ENCODE results near the gene CEP126.

The CEP126 gene

GRCh38 chr11:101996111-101996510 is 81.3 kb downstream of the CEP126 start:
- no peaks in the 10 kb centered on the region for H3K27me3 ChIP-seq (ENCODE audit: control insufficient read depth, insufficient read depth, low read length)
- no peak for TF ChIP-seq CTCF (IDR thresholded peaks at IDR 0.05)
- no peak overlapping the region for H3K27ac ChIP-seq
- no peaks in the 10 kb centered on the region for H3K79me2 ChIP-seq
- H3K4me2 ChIP-seq (ENCODE audit: low read length): no peak overlapping the region
- H3K9me3 ChIP-seq (ENCODE audit: control insufficient read depth, low read length): no peaks in the 10 kb centered on the region
- H3K9ac ChIP-seq: no peak overlapping the region
- H3K36me3 ChIP-seq (ENCODE audit: control insufficient read depth, insufficient read depth, low read length): no peaks in the 10 kb centered on the region
- no peak overlapping the region for H2AFZ ChIP-seq
- H3K4me3 ChIP-seq (ENCODE audit: low read depth, low read length): no peak overlapping the region
- no peaks in the 10 kb centered on the region for H3K4me1 ChIP-seq

GRCh38 chr11:102001657-102002338 is 87.0 kb downstream of the CEP126 start:
- Histone ChIP-seq H3K27me3 (ENCODE audit: control insufficient read depth, insufficient read depth, low read length) (no peaks in the 10 kb centered on the region), H3K36me3 (ENCODE audit: control insufficient read depth, insufficient read depth, low read length) (no peaks in the 10 kb centered on the region), H3K9ac (no peak overlapping the region), H3K27ac (no peak overlapping the region), H3K9me3 (ENCODE audit: control insufficient read depth, low read length) (no peaks in the 10 kb centered on the region), H3K4me2 (ENCODE audit: low read length) (no peak overlapping the region), H2AFZ (no peak overlapping the region), H3K79me2 (no peaks in the 10 kb centered on the region), H3K4me3 (ENCODE audit: low read depth, low read length) (no peak overlapping the region), H3K4me1 (no peaks in the 10 kb centered on the region)
- no peak for TF ChIP-seq CTCF (IDR thresholded peaks at IDR 0.05)

DNA sequence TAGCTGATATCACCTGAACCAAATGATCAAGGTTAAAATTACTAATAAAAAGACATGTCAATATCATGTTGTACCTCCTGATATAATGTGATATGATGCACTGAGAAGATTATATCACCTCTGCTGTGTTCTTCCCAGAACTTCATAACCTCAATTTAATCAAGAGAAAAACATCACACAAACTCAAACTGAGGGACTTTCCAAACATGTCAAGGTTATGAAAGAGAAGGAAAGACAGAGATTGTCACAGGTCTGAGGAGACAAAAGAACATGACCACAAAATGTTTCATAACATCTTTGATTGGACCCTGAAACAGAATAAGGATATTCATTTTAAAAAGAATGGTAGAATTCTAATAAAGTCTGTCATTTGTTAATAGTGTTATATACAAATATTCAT is 89.4 kb downstream of the CEP126 start:
- no peak for TF ChIP-seq CTCF (IDR thresholded peaks at IDR 0.05)
- Histone ChIP-seq H3K4me1 (no peaks in the 10 kb centered on the region), H3K4me2 (ENCODE audit: low read length) (no peak overlapping the region), H3K79me2 (no peaks in the 10 kb centered on the region), H3K4me3 (ENCODE audit: low read depth, low read length) (no peak overlapping the region), H3K9me3 (ENCODE audit: control insufficient read depth, low read length) (no peaks in the 10 kb centered on the region), H3K9ac (no peak overlapping the region), H3K27me3 (ENCODE audit: control insufficient read depth, insufficient read depth, low read length) (no peaks in the 10 kb centered on the region), H2AFZ (no peak overlapping the region), H3K36me3 (ENCODE audit: control insufficient read depth, insufficient read depth, low read length) (no peaks in the 10 kb centered on the region), H3K27ac (no peak overlapping the region)

DNA sequence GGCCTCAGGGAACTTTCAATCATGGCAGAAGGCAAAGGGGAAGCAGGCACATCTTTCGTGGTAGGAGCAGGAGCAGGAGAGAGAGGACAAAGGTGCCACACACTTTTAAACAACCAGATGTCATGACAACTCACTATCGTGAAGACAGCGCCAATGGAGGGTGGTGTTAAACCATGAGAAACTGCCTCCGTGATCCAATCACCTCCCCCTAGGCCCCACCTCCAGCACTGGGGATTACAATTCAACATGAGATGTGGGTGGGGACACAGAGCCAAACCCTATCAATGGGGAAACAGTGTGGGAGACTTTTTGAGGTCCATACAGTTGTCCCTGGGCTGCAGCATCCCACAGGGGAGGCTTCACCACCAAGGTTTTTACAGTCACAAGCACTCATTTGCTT is 90.5 kb downstream of the CEP126 start:
- H3K36me3 ChIP-seq (ENCODE audit: control insufficient read depth, insufficient read depth, low read length): no peaks in the 10 kb centered on the region
- no peak overlapping the region for H3K9ac ChIP-seq
- H3K27ac ChIP-seq: no peak overlapping the region
- H3K4me2 ChIP-seq (ENCODE audit: low read length): no peak overlapping the region
- H3K4me1 ChIP-seq: no peaks in the 10 kb centered on the region
- H2AFZ ChIP-seq: no peak overlapping the region
- H3K79me2 ChIP-seq: no peaks in the 10 kb centered on the region
- no peaks in the 10 kb centered on the region for H3K27me3 ChIP-seq (ENCODE audit: control insufficient read depth, insufficient read depth, low read length)
- no peak for TF ChIP-seq CTCF (IDR thresholded peaks at IDR 0.05)
- H3K4me3 ChIP-seq (ENCODE audit: low read depth, low read length): no peak overlapping the region
- H3K9me3 ChIP-seq (ENCODE audit: control insufficient read depth, low read length): no peaks in the 10 kb centered on the region

Measured in parathyroid adenoma (tissue), 2 donors.